GM04504 (cell line): ENCODE data around the gene GGA2.
"Not testable (repeated sequence)": the region's sequence is repeated elsewhere in the genome, so short reads cannot be mapped to it uniquely, and the experiment has no call there.

Experiments used
- DNase-seq: peaks from one replicate; pipeline ENCODE4 v3.0.0-alpha.2; 2012; ENCODE audit warnings: low read depth

The GGA2 gene

GRCh38 chr16:23504076-23504452, 6.2 kb downstream of the GGA2 start:
- peak; percentile 60 for DNase-seq

- DNase-seq: no peak
Observed at GRCh38 chr16:23502466-23502865, 7.8 kb downstream of the GGA2 start.

- DNase-seq: no peak
Observed at GRCh38 chr16:23501291-23501690, 9.0 kb downstream of the GGA2 start.

GRCh38 chr16:23500862-23501225, 9.4 kb downstream of the GGA2 start:
- no peak for DNase-seq

- DNase-seq: no peak
Observed at GRCh38 chr16:23500212-23500861, 10.0 kb downstream of the GGA2 start.

GRCh38 chr16:23499801-23500200, 10.5 kb downstream of the GGA2 start:
- DNase-seq: no peak

- DNase-seq: no peak
Observed at GRCh38 chr16:23498863-23499262, 11.4 kb downstream of the GGA2 start.

- no peak for DNase-seq
Observed at GRCh38 chr16:23497543-23497868, 12.8 kb downstream of the GGA2 start.

GRCh38 chr16:23496821-23497542, 13.3 kb downstream of the GGA2 start:
- no peak for DNase-seq

- DNase-seq: no peak
Observed at GRCh38 chr16:23495671-23496070, 14.6 kb downstream of the GGA2 start.

- DNase-seq: no peak
Observed at GRCh38 chr16:23494188-23494587, 16.1 kb downstream of the GGA2 start.

GRCh38 chr16:23491490-23492391, 18.6 kb downstream of the GGA2 start:
- DNase-seq: peak; percentile 3

- no peak for DNase-seq
Observed at GRCh38 chr16:23486480-23486879, 23.8 kb downstream of the GGA2 start.

- no peak for DNase-seq
Observed at GRCh38 chr16:23485841-23486240, 24.5 kb downstream of the GGA2 start.

GRCh38 chr16:23485257-23485614, 25.1 kb downstream of the GGA2 start:
- DNase-seq: no peak

- DNase-seq: no peak
Observed at GRCh38 chr16:23484510-23485256, 25.6 kb downstream of the GGA2 start.

GRCh38 chr16:23483492-23483891, 26.8 kb downstream of the GGA2 start:
- DNase-seq: not testable (repeated sequence)

- no peak for DNase-seq
Observed at GRCh38 chr16:23482778-23483177, 27.5 kb downstream of the GGA2 start.

- no peak for DNase-seq
Observed at GRCh38 chr16:23480257-23480656, 30.0 kb downstream of the GGA2 start.

GRCh38 chr16:23479138-23479537, 31.2 kb downstream of the GGA2 start:
- no peak for DNase-seq

- no peak for DNase-seq
Observed at GRCh38 chr16:23478566-23478965, 31.7 kb downstream of the GGA2 start.

GRCh38 chr16:23476289-23476688, 34.0 kb downstream of the GGA2 start:
- DNase-seq: no peak
